ENCODE data around the gene GPR84. TPM values are rescaled to one million over a fixed set of nuclear protein-coding genes. Genes with fewer than 3 reads are reported as not detected.

GPR84 gene
- total and polyA plus RNA-seq, 9 of the 15 experiments (the other 6 are each of a cell fraction or from before 2014, with no cell fraction given): 0.07 to 0.18 (median 0.11) TPM; not detected in 5

- TF ChIP-seq NFIX (CRISPR knock-in tag; IDR thresholded peaks at IDR 0.05; ENCODE audit: low read depth): no peak
- no peak for TF ChIP-seq ZNF830 (CRISPR knock-in tag; IDR thresholded peaks at IDR 0.05)
- no peak for TF ChIP-seq E2F1 (CRISPR knock-in tag; IDR thresholded peaks at IDR 0.05)
- no peak for TF ChIP-seq ZNF507 (tag; conservative IDR thresholded peaks at IDR 0.05)
- no peak for TF ChIP-seq FIP1L1 (IDR thresholded peaks at IDR 0.05; ENCODE audit: low read depth, low read length, poor library complexity, severe bottlenecking)
- TF ChIP-seq NFRKB (IDR thresholded peaks at IDR 0.05; ENCODE audit: low read depth): no peak
- no peak for TF ChIP-seq NUFIP1 (IDR thresholded peaks at IDR 0.05; ENCODE audit: partially characterized antibody)
- no peak for TF ChIP-seq HNRNPH1 (optimal IDR thresholded peaks at IDR 0.05; ENCODE audit: low read depth, low read length)
- TF ChIP-seq SPI1 (IDR thresholded peaks at IDR 0.05; ENCODE audit: borderline replicate concordance, low read depth, low read length): peak; percentile 55; the same call in 1 of the 2 replicates
- no peak for TF ChIP-seq ZNF146 (CRISPR knock-in tag; IDR thresholded peaks at IDR 0.05; ENCODE audit: unreplicated experiment)
- TF ChIP-seq TRIM25 (IDR thresholded peaks at IDR 0.05; ENCODE audit: borderline replicate concordance): no peak
- TF ChIP-seq CBX3 (IDR thresholded peaks at IDR 0.05; ENCODE audit: borderline replicate concordance in 1 of 2, low read length in 2 of 2): no peak
- no peak for TF ChIP-seq KLF10 (CRISPR knock-in tag; IDR thresholded peaks at IDR 0.05)
- no peak for TF ChIP-seq ZNF197 (CRISPR knock-in tag; IDR thresholded peaks at IDR 0.05; ENCODE audit: low read depth)
- no peak for TF ChIP-seq CSDE1 (IDR thresholded peaks at IDR 0.05)
- TF ChIP-seq DACH1 (IDR thresholded peaks at IDR 0.05; ENCODE audit: partially characterized antibody): no peak
- TF ChIP-seq PKNOX1 (IDR thresholded peaks at IDR 0.05): no peak
- no peak for TF ChIP-seq PYGO2 (tag; IDR thresholded peaks at IDR 0.05)
- TF ChIP-seq NR2C1 (IDR thresholded peaks at IDR 0.05): no peak
- peak; percentile 31; the same call in 1 of the 2 replicates for TF ChIP-seq NR2C1 (tag; IDR thresholded peaks at IDR 0.05)
Observed at GRCh38 chr12:54368025-54368708, 3.9 kb upstream of the GPR84 start (continued).

All from K562 (cell line).